Neural progenitor cell (in vitro differentiated cells): Measurements from ENCODE around the gene PLCG2. TPM values are rescaled to one million over a fixed set of nuclear protein-coding genes. Genes with fewer than 3 reads are reported as not detected.

Experiments used
- DNase-seq: peaks from one replicate; pipeline ENCODE4 v3.0.0-alpha.2; 2016; ENCODE audit warnings: low spot score
- H2AFZ ChIP-seq: fragments of 200-600 bp; sonication (generic); replicated peaks from 2 replicates; pipeline ENCODE4 v1.6.1; 2016; ENCODE audit warnings: antibody characterized with exemption
- H3F3A ChIP-seq: fragments of 200-600 bp; sonication (generic); 2 replicates; pipeline ENCODE4 v1.6.1; 2016; ENCODE audit warnings: antibody characterized with exemption, low read depth
- H3K27ac ChIP-seq: fragments of 200-600 bp; sonication (generic); 2 replicates; pipeline ENCODE4 v1.5.1; 2016; ENCODE audit warnings: mild to moderate bottlenecking
- H3K27me3 ChIP-seq: fragments of 200-600 bp; sonication (generic); 2 replicates; pipeline ENCODE4 v1.6.1; 2016; ENCODE audit warnings: mild to moderate bottlenecking, moderate library complexity
- H3K36me3 ChIP-seq: fragments of 200-600 bp; sonication (generic); 2 replicates; pipeline ENCODE4 v1.5.1; 2016
- H3K4me1 ChIP-seq: fragments of 200-600 bp; sonication (generic); 2 replicates; pipeline ENCODE4 v1.6.1; 2016; ENCODE audit warnings: mixed run types
- H3K4me2 ChIP-seq: fragments of 200-600 bp; sonication (generic); 2 replicates; pipeline ENCODE4 v1.6.1; 2016
- H3K4me3 ChIP-seq: fragments of 200-600 bp; sonication (generic); 2 replicates; pipeline ENCODE4 v1.5.1; 2016
- H3K79me2 ChIP-seq: fragments of 200-600 bp; sonication (generic); 2 replicates; pipeline ENCODE4 v1.6.1; 2016; ENCODE audit warnings: low read depth
- H3K9ac ChIP-seq: fragments of 200-600 bp; sonication (generic); 2 replicates; pipeline ENCODE4 v1.6.1; 2016
- H3K9me3 ChIP-seq: fragments of 200-600 bp; sonication (generic); 2 replicates; pipeline ENCODE4 v1.5.1; 2016; ENCODE audit warnings: low read depth
- H4K20me1 ChIP-seq: fragments of 200-600 bp; sonication (generic); 2 replicates; pipeline ENCODE4 v1.6.1; 2016; ENCODE audit warnings: low read depth
- H3K27ac Mint-ChIP-seq: 3 replicates; pipeline ENCODE4 v1.8.0; 2021; ENCODE audit warnings: mixed read lengths
- H3K27me3 Mint-ChIP-seq: 2 replicates; pipeline ENCODE4 v1.8.0; 2022; ENCODE audit warnings: low read depth, mild to moderate bottlenecking, inconsistent platforms, moderate library complexity, mixed read lengths; ENCODE audit not compliant: insufficient read depth
- H3K36me3 Mint-ChIP-seq: 3 replicates; pipeline ENCODE4 v1.8.0; 2021; ENCODE audit warnings: mixed read lengths
- H3K4me1 Mint-ChIP-seq: 3 replicates; pipeline ENCODE4 v1.8.0; 2021; ENCODE audit warnings: mixed read lengths
- H3K4me3 Mint-ChIP-seq: 3 replicates; pipeline ENCODE4 v1.8.0; 2021; ENCODE audit warnings: mild to moderate bottlenecking, moderate library complexity, mixed read lengths
- H3K9me3 Mint-ChIP-seq: 3 replicates; pipeline ENCODE4 v1.8.0; 2020; ENCODE audit warnings: mixed read lengths
- EZH2 ChIP-seq: fragments of 200-600 bp; sonication (generic); IDR thresholded peaks from 2 replicates; pipeline ENCODE4 v1.6.1; 2017; ENCODE audit warnings: antibody characterized with exemption, mild to moderate bottlenecking, moderate library complexity
- EZH2phosphoT487 ChIP-seq: fragments of 200-600 bp; sonication (generic); IDR thresholded peaks from 2 replicates; pipeline ENCODE4 v1.6.1; 2017; ENCODE audit warnings: antibody characterized with exemption
- total RNA-seq: library from RNA; depleted of rRNA; stranded (reverse); fragments of >200 nt; gene quantifications from 2 replicates; pipeline ENCODE4 v1.2.3, GENCODE V29; 2015; ENCODE audit warnings: low replicate concordance
- TF ChIP-seq, protein P1 (sequence below): fragments of 200-600 bp; sonication (generic); IDR thresholded peaks from 2 replicates; pipeline ENCODE4 v1.5.1; 2017; ENCODE audit warnings: antibody characterized with exemption, mild to moderate bottlenecking

Gene PLCG2
- total RNA-seq, 1 donor from 2014 or later = 5.0 TPM

DNA sequence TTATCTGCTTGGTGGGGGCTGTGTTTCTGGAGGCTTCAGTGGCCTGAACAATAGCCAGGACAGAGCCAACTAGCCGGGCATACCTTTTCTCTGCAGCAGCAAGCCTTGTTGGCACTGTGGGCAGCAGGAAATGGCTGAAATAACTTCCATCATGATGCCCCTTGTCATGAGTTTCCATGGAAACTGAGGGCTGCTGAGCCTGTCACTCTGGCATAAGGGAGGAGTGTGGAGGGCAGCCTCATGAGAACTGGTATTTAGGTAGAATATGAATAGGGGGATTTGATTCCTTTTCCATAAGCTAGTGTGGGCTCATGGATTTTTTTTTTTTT is 39.4 kb downstream of the PLCG2 start:
- Histone ChIP-seq H3K27ac (no peak overlapping the region), H3K36me3 (no peaks in the 10 kb centered on the region), H3K79me2 (no peaks in the 10 kb centered on the region), H3K9me3 (no peaks in the 10 kb centered on the region), H3K9ac (no peak overlapping the region), H3K4me2 (no peak overlapping the region), H3K4me3 (no peak overlapping the region), H2AFZ (no peak overlapping the region), H3K4me1 (peaks cover 26% of the 10 kb centered on the region), H3F3A (peaks cover 13% of the 10 kb centered on the region), H3K27me3 (no peaks in the 10 kb centered on the region), H4K20me1 (no peaks in the 10 kb centered on the region)
- Mint-ChIP-seq H3K4me1 (peaks cover 36% of the 10 kb centered on the region), H3K9me3 (peaks cover under 1% of the 10 kb centered on the region), H3K36me3 (no peaks in the 10 kb centered on the region), H3K4me3 (no peak overlapping the region), H3K27me3 (peaks cover 6% of the 10 kb centered on the region), H3K27ac (no peak overlapping the region)
- no peak for TF ChIP-seq EZH2
- TF ChIP-seq, protein P1, sequence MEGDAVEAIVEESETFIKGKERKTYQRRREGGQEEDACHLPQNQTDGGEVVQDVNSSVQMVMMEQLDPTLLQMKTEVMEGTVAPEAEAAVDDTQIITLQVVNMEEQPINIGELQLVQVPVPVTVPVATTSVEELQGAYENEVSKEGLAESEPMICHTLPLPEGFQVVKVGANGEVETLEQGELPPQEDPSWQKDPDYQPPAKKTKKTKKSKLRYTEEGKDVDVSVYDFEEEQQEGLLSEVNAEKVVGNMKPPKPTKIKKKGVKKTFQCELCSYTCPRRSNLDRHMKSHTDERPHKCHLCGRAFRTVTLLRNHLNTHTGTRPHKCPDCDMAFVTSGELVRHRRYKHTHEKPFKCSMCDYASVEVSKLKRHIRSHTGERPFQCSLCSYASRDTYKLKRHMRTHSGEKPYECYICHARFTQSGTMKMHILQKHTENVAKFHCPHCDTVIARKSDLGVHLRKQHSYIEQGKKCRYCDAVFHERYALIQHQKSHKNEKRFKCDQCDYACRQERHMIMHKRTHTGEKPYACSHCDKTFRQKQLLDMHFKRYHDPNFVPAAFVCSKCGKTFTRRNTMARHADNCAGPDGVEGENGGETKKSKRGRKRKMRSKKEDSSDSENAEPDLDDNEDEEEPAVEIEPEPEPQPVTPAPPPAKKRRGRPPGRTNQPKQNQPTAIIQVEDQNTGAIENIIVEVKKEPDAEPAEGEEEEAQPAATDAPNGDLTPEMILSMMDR = no peak
- TF ChIP-seq EZH2phosphoT487 = no peak
- no peak for DNase-seq

DNA sequence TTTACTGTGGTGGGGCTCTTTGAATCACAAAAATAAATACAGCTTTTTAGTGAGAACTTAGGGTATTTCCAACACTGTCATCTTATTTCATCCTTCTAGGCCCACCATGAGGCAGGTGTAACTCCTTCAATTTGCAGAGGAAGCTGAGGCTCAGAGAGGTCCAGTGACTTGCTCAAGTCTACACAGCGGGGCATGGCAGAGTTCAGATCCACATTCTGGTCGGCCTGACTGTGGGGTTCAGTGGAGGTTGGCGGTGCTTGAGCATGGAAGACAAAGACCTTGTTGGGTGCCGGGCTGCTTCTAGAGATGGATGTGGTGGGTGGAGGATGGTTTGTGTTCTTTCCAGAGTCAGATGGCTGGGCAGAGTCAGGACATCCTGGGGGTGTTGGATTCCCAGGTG is 39.8 kb downstream of the PLCG2 start:
- no peak overlapping the region for H3K9ac ChIP-seq
- no peaks in the 10 kb centered on the region for H3K79me2 ChIP-seq
- no peak overlapping the region for H3K4me3 ChIP-seq
- H3K27ac ChIP-seq = no peak overlapping the region
- peaks cover 36% of the 10 kb centered on the region for H3K4me1 Mint-ChIP-seq
- no peaks in the 10 kb centered on the region for H3K36me3 ChIP-seq
- no peak for DNase-seq
- H3F3A ChIP-seq = peaks cover 9% of the 10 kb centered on the region
- H4K20me1 ChIP-seq = no peaks in the 10 kb centered on the region
- H3K27ac Mint-ChIP-seq = no peak overlapping the region
- TF ChIP-seq EZH2phosphoT487 (no peak), EZH2 (no peak)
- TF ChIP-seq, protein P1 = no peak
- H3K27me3 ChIP-seq = no peaks in the 10 kb centered on the region
- H3K4me1 ChIP-seq = peaks cover 26% of the 10 kb centered on the region
- no peaks in the 10 kb centered on the region for H3K36me3 Mint-ChIP-seq
- no peak overlapping the region for H3K4me3 Mint-ChIP-seq
- no peaks in the 10 kb centered on the region for H3K9me3 ChIP-seq
- no peak overlapping the region for H3K4me2 ChIP-seq
- no peak overlapping the region for H2AFZ ChIP-seq
- peaks cover 6% of the 10 kb centered on the region for H3K27me3 Mint-ChIP-seq
- no peaks in the 10 kb centered on the region for H3K9me3 Mint-ChIP-seq

DNA sequence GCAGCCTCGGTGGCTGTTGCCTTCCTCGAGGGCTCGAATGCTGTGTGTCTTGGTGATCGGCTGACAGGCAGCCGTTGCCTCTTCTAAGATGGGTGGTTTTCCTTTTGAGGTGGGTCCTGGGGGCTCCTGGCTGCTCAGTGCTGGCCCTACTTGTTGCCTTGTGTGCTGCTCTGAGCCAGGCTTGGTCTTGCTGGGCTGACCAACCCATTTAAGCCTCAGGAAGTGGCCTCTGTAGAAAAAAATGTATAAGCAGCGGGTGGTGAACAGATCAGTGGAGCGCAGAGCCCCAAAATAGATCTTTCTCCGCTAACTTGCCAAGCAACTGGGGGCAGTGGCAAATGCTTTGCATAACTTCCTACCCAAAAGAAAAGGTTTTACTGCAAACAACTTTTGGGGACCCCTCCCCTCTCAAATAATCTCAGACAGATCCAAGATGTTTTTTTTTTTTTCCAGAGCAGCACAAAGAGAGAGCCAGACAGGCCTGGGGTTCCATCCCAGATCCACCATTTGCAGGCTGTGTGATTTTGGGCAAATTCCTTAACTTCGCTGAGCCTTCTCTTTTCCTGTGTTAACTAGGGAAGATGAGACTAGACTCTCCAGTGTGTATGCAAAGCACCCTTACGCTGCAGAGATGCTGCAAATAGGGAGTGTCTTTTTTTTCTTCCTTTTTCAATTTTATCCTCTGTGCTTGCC is 42.5 kb downstream of the PLCG2 start:
- Mint-ChIP-seq H3K27ac (no peak overlapping the region), H3K9me3 (no peaks in the 10 kb centered on the region), H3K27me3 (peaks cover 6% of the 10 kb centered on the region), H3K36me3 (no peaks in the 10 kb centered on the region), H3K4me1 (peaks cover 28% of the 10 kb centered on the region), H3K4me3 (no peak overlapping the region)
- H3K36me3 ChIP-seq = no peaks in the 10 kb centered on the region
- DNase-seq = peak; percentile 21
- no peaks in the 10 kb centered on the region for H4K20me1 ChIP-seq
- H3K4me1 ChIP-seq = peaks cover 16% of the 10 kb centered on the region
- no peak overlapping the region for H3K9ac ChIP-seq
- H3K4me3 ChIP-seq = no peak overlapping the region
- H3K9me3 ChIP-seq = no peaks in the 10 kb centered on the region
- no peak overlapping the region for H3K27ac ChIP-seq
- peak overlapping the region; percentile 27 for H2AFZ ChIP-seq
- peaks cover 4% of the 10 kb centered on the region for H3F3A ChIP-seq
- no peak overlapping the region for H3K4me2 ChIP-seq
- TF ChIP-seq, protein P1 = no peak
- TF ChIP-seq EZH2 (no peak), EZH2phosphoT487 (no peak)
- no peaks in the 10 kb centered on the region for H3K79me2 ChIP-seq
- H3K27me3 ChIP-seq = no peaks in the 10 kb centered on the region
